IMR-90 (cell line): ENCODE measurements around the gene LGALS9. TPM values are rescaled to one million over a fixed set of nuclear protein-coding genes. Genes with fewer than 3 reads are reported as not detected.
"Not testable (repeated sequence)": the region's sequence is repeated elsewhere in the genome, so short reads cannot be mapped to it uniquely, and the experiment has no call there.

Experiments used
- ATAC-seq: fragments of 200-7000 bp; cut with Tn5 transposase; 2 replicates; pipeline ENCODE4 v1.9.1; 2020; ENCODE audit warnings: low read depth, mild to moderate bottlenecking, moderate library complexity
- BruUV-seq: library from RNA; stranded (reverse); fragments of 400-500 nt; replicated peaks from 2 replicates; lab custom pipeline; 2021; lab: Mats Ljungman, UMichigan
- CTCF ChIA-PET: fragments of 300-600 bp; formaldehyde crosslinking; extraction: SDS; loops from one replicate; lab custom pipeline; 2021; ENCODE audit warnings: antibody characterized with exemption; lab: Yijun Ruan, JAX
- POLR2A ChIA-PET: fragments of 300-600 bp; sonication (Branson Sonifier 250); formaldehyde crosslinking; loops from one replicate; lab custom pipeline; 2022; ENCODE audit warnings: antibody characterized with exemption; ENCODE audit not compliant: unreplicated experiment; lab: Charles Lee
- DNase-seq: peaks from one replicate; pipeline ENCODE4 v3.0.0; 2013
- H2AFZ ChIP-seq: replicated peaks from 2 replicates; pipeline ENCODE3; 2013; ENCODE audit warnings: low read length, mild to moderate bottlenecking; ENCODE audit not compliant: poor library complexity
- H2AK5ac ChIP-seq: 2 replicates; pipeline ENCODE4 v1.6.1; 2013; ENCODE audit warnings: low read depth, low read length, inconsistent platforms
- H2AK9ac ChIP-seq: replicated peaks from 2 replicates; pipeline ENCODE3; 2013; ENCODE audit warnings: mild to moderate bottlenecking, low read depth, low read length, moderate library complexity; ENCODE audit not compliant: poor library complexity
- H2BK120ac ChIP-seq: 2 replicates; pipeline ENCODE4 v1.6.1; 2013; ENCODE audit warnings: low read depth, low read length, inconsistent platforms
- H2BK15ac ChIP-seq: 3 replicates; pipeline ENCODE4 v1.6.1; 2013; ENCODE audit warnings: low read depth, low read length, inconsistent platforms
- H2BK20ac ChIP-seq: 2 replicates; pipeline ENCODE4 v1.6.1; 2013; ENCODE audit warnings: low read depth, mild to moderate bottlenecking, inconsistent platforms, low read length, moderate library complexity
- H2BK5ac ChIP-seq: 2 replicates; pipeline ENCODE4 v1.6.1; 2013; ENCODE audit warnings: mild to moderate bottlenecking, low read depth, low read length, inconsistent platforms; ENCODE audit not compliant: poor library complexity, severe bottlenecking
- H3K14ac ChIP-seq: replicated peaks from 2 replicates; pipeline ENCODE4 v1.6.1; 2013; ENCODE audit warnings: low read depth, low read length, inconsistent platforms
- H3K18ac ChIP-seq: 2 replicates; pipeline ENCODE4 v1.6.1; 2013; ENCODE audit warnings: low read depth, low read length, control low read depth
- H3K23ac ChIP-seq: 2 replicates; pipeline ENCODE4 v1.6.1; 2013; ENCODE audit warnings: low read depth, low read length, inconsistent platforms
- H3K27ac ChIP-seq: 2 replicates; pipeline ENCODE4 v1.5.1; 2013; ENCODE audit warnings: mild to moderate bottlenecking, control low read depth, low read length; ENCODE audit not compliant: insufficient read depth
- H3K27me3 ChIP-seq: 2 replicates; pipeline ENCODE4 v1.6.1; 2013; ENCODE audit warnings: low read length; ENCODE audit not compliant: control insufficient read depth, insufficient read depth
- H3K36me3 ChIP-seq: 2 replicates; pipeline ENCODE4 v1.6.1; 2013; ENCODE audit warnings: low read length, mixed read lengths; ENCODE audit not compliant: control insufficient read depth, insufficient read depth
- H3K4ac ChIP-seq: 2 replicates; pipeline ENCODE4 v1.6.1; 2013; ENCODE audit warnings: low read depth, low read length, inconsistent platforms
- H3K4me1 ChIP-seq: 2 replicates; pipeline ENCODE4 v1.6.1; 2013; ENCODE audit warnings: low read length, mixed read lengths; ENCODE audit not compliant: control insufficient read depth, insufficient read depth
- H3K4me2 ChIP-seq: 2 replicates; pipeline ENCODE4 v1.6.1; 2013; ENCODE audit warnings: low read depth, mild to moderate bottlenecking, control low read depth, low read length, moderate library complexity
- H3K4me3 ChIP-seq: 2 replicates; pipeline ENCODE4 v1.5.1; 2013; ENCODE audit warnings: low read depth, mild to moderate bottlenecking, control low read depth, low read length, moderate library complexity; ENCODE audit not compliant: insufficient read depth
- H3K56ac ChIP-seq: 2 replicates; pipeline ENCODE4 v1.6.1; 2013; ENCODE audit warnings: low read length, inconsistent platforms; ENCODE audit not compliant: insufficient read depth; ENCODE audit errors: extremely low read depth
- H3K79me1 ChIP-seq, 2 experiments: 2 replicates each; pipeline ENCODE4 v1.6.1; 2013; ENCODE audit warnings: low read length in 2 of 2, inconsistent platforms in 1 of 2, low read depth in 1 of 2
- H3K9ac ChIP-seq: 2 replicates; pipeline ENCODE4 v1.6.1; 2013; ENCODE audit warnings: low read depth, low read length, control low read depth
- H3K9me1 ChIP-seq: 2 replicates; pipeline ENCODE4 v1.6.1; 2013; ENCODE audit warnings: low read length, inconsistent platforms; ENCODE audit not compliant: insufficient read depth
- H3K9me3 ChIP-seq: 2 replicates; pipeline ENCODE4 v1.6.1; 2013; ENCODE audit warnings: low read length; ENCODE audit not compliant: control insufficient read depth, insufficient read depth
- H4K20me1 ChIP-seq: 2 replicates; pipeline ENCODE4 v1.6.1; 2013; ENCODE audit warnings: low read length, inconsistent platforms; ENCODE audit not compliant: insufficient read depth
- H4K5ac ChIP-seq: 2 replicates; pipeline ENCODE4 v1.6.1; 2013; ENCODE audit warnings: mild to moderate bottlenecking, low read depth, low read length, control low read depth
- H4K8ac ChIP-seq, 2 experiments: 2 replicates each; pipeline ENCODE4 v1.6.1; 2013; ENCODE audit warnings: low read depth in 2 of 2, low read length in 2 of 2, control low read depth in 1 of 2, inconsistent platforms in 1 of 2
- H4K91ac ChIP-seq: 2 replicates; pipeline ENCODE4 v1.6.1; 2013; ENCODE audit warnings: low read depth, low read length, inconsistent platforms; ENCODE audit not compliant: insufficient read depth
- WGBS, 2 experiments: methylation state at CpG; one replicate each; pipeline versions ENCODE4 v1.1.5 to v1.1.7; 2013; ENCODE audit warnings: missing lambda C conversion rate in 2 of 2; ENCODE audit not compliant: insufficient read length in 1 of 2; ENCODE audit errors: extremely low coverage in 2 of 2; 5-methylcytosine and 5-hydroxymethylcytosine counted together
- dilution Hi-C: fragments of 300-500 bp; cut with HindIII; formaldehyde crosslinking; loops from one replicate; pipeline ENCODE4 v1.14.3; 2018; ENCODE audit warnings: low sequenced_read_pairs; ENCODE audit not compliant: unreplicated experiment
- in situ Hi-C: fragments of 300-500 bp; cut with MboI; formaldehyde crosslinking; loops from 3 replicates; pipeline ENCODE4 v1.14.3; 2019; ENCODE audit warnings: low sequenced_read_pairs, inconsistent platforms, mixed read lengths
- intact Hi-C: fragments of 100-400 bp; cut with micrococcal nuclease; formaldehyde crosslinking; loops from 2 replicates; pipeline ENCODE4 v1.10.0; 2022
- microRNA-seq, 2 experiments: library from miRNA; stranded (forward) in 1 of 2; unstranded in 1 of 2; fragments of 10-50 nt in 1 of 2; fragments of <30 nt in 1 of 2; gene quantifications in 1 of 2; microRNA quantifications in 1 of 2; one replicate each; pipeline versions ENCODE3 to v1.1.0; 2013 to 2020; ENCODE audit not compliant: insufficient read depth in 1 of 2, insufficient read length in 1 of 2, unreplicated experiment in 1 of 2
- polyA plus RNA-seq, 3 experiments: library from polyadenylated mRNA; depleted of rRNA; stranded (reverse); fragments of >200 nt; gene quantifications; 2 replicates each; pipeline ENCODE4 v1.2.3, GENCODE V29; 2012; ENCODE audit warnings: low replicate concordance in 1 of 3
- small RNA-seq, 5 experiments: library from RNA; depleted of rRNA; stranded (forward); fragments of <200 nt; gene quantifications; one replicate each; pipeline ENCODE3, GENCODE V24; 2012
- total RNA-seq: library from RNA; depleted of rRNA; stranded (reverse); fragments of >200 nt; gene quantifications from 2 replicates; pipeline ENCODE4 v1.2.3, GENCODE V29; 2012; rRNA removed

Gene LGALS9
- total and polyA plus RNA-seq, 2 of the 4 experiments (the other 2 are of a cell fraction), result 0.54 to 2.5 TPM

DNA sequence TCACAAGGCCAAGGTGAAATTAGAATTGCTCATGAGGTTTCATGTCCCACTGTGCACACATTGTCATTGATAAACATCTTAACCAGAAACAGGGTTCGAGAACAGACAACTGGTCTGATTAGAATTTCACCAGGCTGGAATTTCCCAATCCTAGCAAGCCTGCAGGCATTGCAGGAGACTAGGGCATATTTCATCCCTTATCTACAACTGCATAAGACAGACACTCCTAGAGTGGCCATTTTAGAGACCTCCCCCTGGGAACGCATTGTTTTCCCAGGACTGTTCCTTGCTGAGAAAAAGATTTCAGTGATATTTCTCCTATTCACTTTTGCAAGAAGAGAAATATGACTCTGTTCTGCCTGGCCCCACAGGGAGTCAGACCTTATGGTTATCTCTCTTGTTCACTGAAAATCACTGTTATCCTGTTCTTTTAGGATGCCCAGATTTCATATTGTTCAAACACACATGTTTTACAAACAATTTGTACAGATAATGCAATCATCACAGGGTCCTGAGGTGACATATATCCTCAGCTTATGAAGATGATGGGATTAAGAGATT lies 64.3 kb downstream of the LGALS9 start:
- dilution Hi-C loops, H2BK120ac ChIP-seq, H3K18ac ChIP-seq, H4K20me1 ChIP-seq, CTCF ChIA-PET, H2AK5ac ChIP-seq, H2AK9ac ChIP-seq, POLR2A ChIA-PET, H3K4me1 ChIP-seq, H3K36me3 ChIP-seq, H4K5ac ChIP-seq, intact Hi-C loops, H3K79me1 ChIP-seq, H3K4me3 ChIP-seq, H3K9me3 ChIP-seq, BruUV-seq, H3K14ac ChIP-seq, H4K91ac ChIP-seq, H3K4me2 ChIP-seq, H2BK20ac ChIP-seq, H3K9me1 ChIP-seq, DNase-seq, H2BK5ac ChIP-seq, H3K27ac ChIP-seq, H2BK15ac ChIP-seq, H2AFZ ChIP-seq, in situ Hi-C loops, ATAC-seq, H3K9ac ChIP-seq, H3K56ac ChIP-seq, H3K23ac ChIP-seq, H4K8ac ChIP-seq, H3K27me3 ChIP-seq, H3K4ac ChIP-seq: not testable (repeated sequence)
- WGBS, 2 experiments, result 10% methylated on average over 1 of the region's 2 CpGs; no CpG with 5 or more reads in 1 of the 2 experiments

Small RNAs within 50 kb of the gene (microRNA-seq; reads per million reads assigned to microRNA genes)
- gene AC015688.1 (ENCODE audit: insufficient read depth, insufficient read length) (not detected), gene AC015688.2 (ENCODE audit: insufficient read depth, insufficient read length) (not detected), gene AC015688.5 (ENCODE audit: insufficient read depth, insufficient read length) (not detected), gene CPDP1 (ENCODE audit: insufficient read depth, insufficient read length) (not detected)

Small RNAs within 50 kb of the gene (small RNA-seq; reads per million reads assigned to genes)
- gene AC015688.1 (0 reads per million in 5 experiments), gene AC015688.2 (0 reads per million in 5 experiments), gene AC015688.5 (0 reads per million in 5 experiments), gene CPDP1 (0 reads per million in 5 experiments)

Other genes with a start within 250 kb of the LGALS9 start
- 8.9 and 12.5 TPM in 2 replicates for gene KSR1, start 174.7 kb upstream of the LGALS9 start, total RNA-seq
- gene KSR1, start 174.7 kb upstream of the LGALS9 start, polyA plus RNA-seq (2012; rRNA removed), result 19.5 and 21.9 TPM in 2 replicates
- under 0.01 TPM in 1 of 2 replicates, not detected in the other for gene NOS2, start 169.3 kb downstream of the LGALS9 start, total RNA-seq
- 0.03 TPM in 1 of 2 replicates, not detected in the other for gene NOS2, start 169.3 kb downstream of the LGALS9 start, polyA plus RNA-seq (2012; rRNA removed)